ENCODE results near the gene BARHL1.
A peak's percentile ranks its signal among the peaks of the same experiment; 100 is the strongest.

BARHL1 gene

GRCh38 chr9:132616725-132617124, 34.3 kb downstream of the BARHL1 start:
- DNase-seq (ENCODE audit: low spot score): no peak

- no peak for DNase-seq (ENCODE audit: low spot score)
Observed at GRCh38 chr9:132622159-132622558, 39.8 kb downstream of the BARHL1 start.

DNA sequence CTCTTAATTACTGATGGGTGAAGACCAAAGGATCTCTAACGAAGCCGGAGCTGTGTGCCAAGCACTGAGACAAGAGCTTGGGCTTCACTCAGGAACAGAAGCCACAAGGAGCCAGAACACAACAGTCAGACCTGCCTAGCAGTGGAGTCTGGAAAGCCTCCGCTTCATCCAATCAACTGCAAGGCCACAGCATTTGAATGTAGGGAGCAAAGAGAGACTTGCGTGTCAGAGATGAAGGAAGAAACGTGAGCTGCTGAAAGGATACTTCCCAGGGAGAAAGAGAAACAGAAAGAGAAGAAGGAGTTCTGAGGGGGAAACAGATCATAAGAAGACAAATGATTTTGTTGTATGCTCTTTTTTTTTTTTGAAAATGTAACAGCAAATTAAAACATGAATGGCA, 43.9 kb downstream of the BARHL1 start:
- DNase-seq (ENCODE audit: low spot score): no peak

DNA sequence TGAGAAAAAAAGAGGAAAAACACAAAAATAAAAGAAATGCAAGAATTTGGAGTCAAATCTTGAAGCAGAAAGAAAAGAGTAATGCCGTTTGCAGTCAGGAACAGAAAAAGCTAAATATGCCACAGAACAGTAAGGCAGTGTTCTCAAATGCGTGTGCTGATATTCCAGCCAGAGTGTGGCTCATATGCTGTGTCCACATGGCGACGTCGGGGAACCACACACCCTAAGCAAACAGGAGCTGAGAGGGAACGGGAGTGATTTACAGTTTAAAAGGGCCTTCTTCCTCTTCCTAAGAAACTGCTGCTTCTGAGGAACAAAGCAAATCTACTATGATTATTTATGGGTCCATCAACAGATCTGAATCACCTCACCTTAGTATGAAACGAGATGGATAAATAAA, 44.7 kb downstream of the BARHL1 start:
- DNase-seq (ENCODE audit: low spot score): no peak

- no peak for DNase-seq (ENCODE audit: low spot score)
Observed at GRCh38 chr9:132627594-132627993, 45.2 kb downstream of the BARHL1 start.

GRCh38 chr9:132628746-132629145, 46.3 kb downstream of the BARHL1 start:
- no peak for DNase-seq (ENCODE audit: low spot score)

DNA sequence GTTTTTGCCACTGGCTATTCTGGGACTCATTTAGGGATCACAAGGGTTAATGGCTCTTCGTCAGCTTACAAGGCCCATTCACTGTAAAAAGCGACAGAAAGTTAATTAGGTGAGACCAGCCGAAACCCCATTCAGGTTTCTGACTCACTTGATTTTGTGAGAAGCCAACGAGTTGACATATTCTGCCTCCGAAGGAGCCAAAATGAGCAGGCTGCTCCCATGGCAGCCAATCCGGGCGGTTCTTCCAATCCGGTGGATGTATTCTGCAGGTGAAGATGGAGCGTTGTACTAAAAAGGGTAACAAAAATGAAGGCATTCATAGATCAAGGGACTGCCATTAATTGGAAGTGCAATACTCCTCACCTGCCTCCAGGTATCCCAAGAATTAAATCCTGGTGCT, 47.7 kb downstream of the BARHL1 start:
- no peak for DNase-seq (ENCODE audit: low spot score)

- DNase-seq (ENCODE audit: low spot score): no peak
Observed at GRCh38 chr9:132630811-132631210, 48.4 kb downstream of the BARHL1 start.

DNA sequence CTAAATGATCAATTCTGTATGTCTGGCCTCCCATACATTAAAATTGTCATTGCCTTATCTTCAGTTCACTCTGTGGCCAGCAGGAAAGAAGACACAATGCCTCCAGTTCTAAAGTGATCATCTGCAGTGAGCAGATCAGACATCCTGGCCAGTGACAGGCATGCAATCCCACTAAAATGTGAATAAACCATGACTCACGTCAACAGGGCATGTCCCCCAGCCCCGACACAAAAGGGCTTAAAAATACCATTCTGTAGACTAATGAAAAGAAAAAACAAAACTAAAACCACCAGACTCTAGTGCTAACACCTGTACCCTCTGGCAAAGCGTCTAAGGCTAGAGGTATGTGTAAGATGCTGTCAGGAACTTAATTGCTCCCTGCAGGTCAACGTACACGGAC, 48.9 kb downstream of the BARHL1 start:
- DNase-seq (ENCODE audit: low spot score): no peak

- no peak for DNase-seq (ENCODE audit: low spot score)
Observed at GRCh38 chr9:132631685-132632084, 49.3 kb downstream of the BARHL1 start.

GRCh38 chr9:132632413-132633129, 50.2 kb downstream of the BARHL1 start:
- no peak for DNase-seq (ENCODE audit: low spot score)

DNA sequence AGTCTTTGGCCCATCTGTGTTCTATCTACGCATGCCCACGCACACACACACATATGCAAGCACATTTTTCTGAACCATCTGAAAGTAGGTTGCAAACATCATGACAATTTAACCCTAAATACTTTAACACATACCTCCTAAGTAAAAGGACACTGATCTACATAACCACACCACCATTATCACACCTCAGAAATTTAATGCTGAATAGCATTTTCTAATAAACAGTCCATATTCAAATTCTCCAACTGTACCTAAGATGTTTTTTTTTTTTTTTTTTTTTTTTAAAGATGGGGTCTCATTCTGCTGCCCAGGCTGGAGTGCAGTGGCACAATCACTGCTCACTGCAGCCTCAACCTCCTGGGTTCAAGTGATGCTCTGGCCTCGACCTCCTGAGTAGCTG, 51.9 kb downstream of the BARHL1 start:
- no peak for DNase-seq (ENCODE audit: low spot score)

- DNase-seq (ENCODE audit: low spot score): no peak
Observed at GRCh38 chr9:132637351-132637750, 54.9 kb downstream of the BARHL1 start.

- no peak for DNase-seq (ENCODE audit: low spot score)
Observed at GRCh38 chr9:132637801-132638200, 55.4 kb downstream of the BARHL1 start.

- DNase-seq (ENCODE audit: low spot score): peak; percentile 48
Observed at GRCh38 chr9:132638240-132638639, 55.8 kb downstream of the BARHL1 start.

DNA sequence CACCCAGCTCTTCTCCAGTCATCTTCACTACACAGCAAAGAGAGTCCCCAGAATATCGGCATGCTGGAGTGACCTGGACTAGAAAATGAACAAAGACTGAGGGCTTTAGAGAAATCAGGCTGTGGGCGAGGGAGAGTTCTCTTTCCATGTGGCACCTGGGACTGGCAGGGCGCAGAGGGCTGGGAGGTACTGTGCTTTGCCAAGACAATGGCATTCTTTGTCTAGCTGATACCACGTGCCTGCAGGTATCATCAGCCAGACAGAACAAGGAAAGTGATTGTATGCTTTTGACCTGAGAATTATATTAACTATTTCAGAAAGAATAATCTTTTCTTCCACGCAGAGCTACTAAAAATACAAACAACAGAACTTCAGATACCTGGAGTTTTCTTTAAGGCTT, 56.9 kb downstream of the BARHL1 start:
- DNase-seq (ENCODE audit: low spot score): peak; percentile 46
